Astrocyte of the cerebellum (primary cell): ENCODE data around the gene CD1B.

Experiments
- DNase-seq: peaks from one replicate; pipeline ENCODE4 v3.0.0-alpha.2; 2011; ENCODE audit warnings: low read depth
- H3K4me3 ChIP-seq: 2 replicates; pipeline ENCODE4 v1.5.1; 2011; ENCODE audit warnings: mild to moderate bottlenecking, low read depth, low read length, moderate library complexity
- in situ Hi-C: cut with HindIII; loops from 2 replicates; pipeline ENCODE4 v1.10.0; 2017; ENCODE audit warnings: low sequenced_read_pairs
- TF ChIP-seq, protein P1 (sequence below): IDR thresholded peaks from 2 replicates; pipeline ENCODE4 v1.5.1; 2012; ENCODE audit warnings: low read length, low read depth, moderate library complexity, mild to moderate bottlenecking; ENCODE audit errors: missing control alignments

CD1B gene

DNA sequence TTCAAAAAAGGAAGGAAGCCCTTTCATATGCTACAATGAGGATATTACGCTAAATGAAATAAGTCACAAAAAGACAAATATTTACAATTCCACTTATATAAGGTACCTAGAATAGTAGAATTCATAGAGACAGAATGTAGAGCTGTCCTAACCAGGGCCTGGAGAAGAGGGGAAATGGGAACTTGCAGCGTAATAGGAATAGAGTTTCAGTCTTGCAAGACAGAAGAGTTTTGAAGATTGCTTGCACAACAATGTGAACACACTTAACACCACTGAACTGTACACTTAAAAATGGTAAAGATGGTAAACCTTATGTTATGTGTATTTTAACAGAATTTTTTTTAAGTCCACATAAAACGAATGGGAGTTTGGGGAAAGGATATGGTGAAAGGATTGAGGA is 2.9 kb downstream of the CD1B start:
- in situ Hi-C loops = no loop called here
- H3K4me3 ChIP-seq = no peak overlapping the region
- TF ChIP-seq, protein P1, sequence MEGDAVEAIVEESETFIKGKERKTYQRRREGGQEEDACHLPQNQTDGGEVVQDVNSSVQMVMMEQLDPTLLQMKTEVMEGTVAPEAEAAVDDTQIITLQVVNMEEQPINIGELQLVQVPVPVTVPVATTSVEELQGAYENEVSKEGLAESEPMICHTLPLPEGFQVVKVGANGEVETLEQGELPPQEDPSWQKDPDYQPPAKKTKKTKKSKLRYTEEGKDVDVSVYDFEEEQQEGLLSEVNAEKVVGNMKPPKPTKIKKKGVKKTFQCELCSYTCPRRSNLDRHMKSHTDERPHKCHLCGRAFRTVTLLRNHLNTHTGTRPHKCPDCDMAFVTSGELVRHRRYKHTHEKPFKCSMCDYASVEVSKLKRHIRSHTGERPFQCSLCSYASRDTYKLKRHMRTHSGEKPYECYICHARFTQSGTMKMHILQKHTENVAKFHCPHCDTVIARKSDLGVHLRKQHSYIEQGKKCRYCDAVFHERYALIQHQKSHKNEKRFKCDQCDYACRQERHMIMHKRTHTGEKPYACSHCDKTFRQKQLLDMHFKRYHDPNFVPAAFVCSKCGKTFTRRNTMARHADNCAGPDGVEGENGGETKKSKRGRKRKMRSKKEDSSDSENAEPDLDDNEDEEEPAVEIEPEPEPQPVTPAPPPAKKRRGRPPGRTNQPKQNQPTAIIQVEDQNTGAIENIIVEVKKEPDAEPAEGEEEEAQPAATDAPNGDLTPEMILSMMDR = no peak
- DNase-seq = no peak

DNA sequence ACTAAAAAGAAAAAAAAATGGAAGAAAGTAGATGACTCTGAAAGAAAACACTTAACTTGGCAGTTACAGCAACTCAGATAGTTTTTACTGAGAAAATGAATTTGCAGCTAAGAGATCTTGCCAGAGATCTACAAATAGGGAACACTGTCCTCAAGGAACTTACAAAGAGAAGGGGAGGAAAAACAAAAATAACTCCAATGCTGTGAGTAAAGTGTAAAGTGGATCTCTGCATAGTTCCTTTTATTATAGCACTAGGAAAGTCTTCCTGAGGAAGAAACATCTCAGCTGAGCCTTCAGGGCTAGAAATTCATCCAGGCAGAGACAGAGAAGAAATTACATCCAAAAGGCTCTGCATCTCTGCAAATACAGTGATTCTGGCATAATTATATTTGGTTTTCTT is 3.9 kb downstream of the CD1B start:
- in situ Hi-C loops = no loop called here
- TF ChIP-seq, protein P1 = no peak
- DNase-seq = no peak

DNA sequence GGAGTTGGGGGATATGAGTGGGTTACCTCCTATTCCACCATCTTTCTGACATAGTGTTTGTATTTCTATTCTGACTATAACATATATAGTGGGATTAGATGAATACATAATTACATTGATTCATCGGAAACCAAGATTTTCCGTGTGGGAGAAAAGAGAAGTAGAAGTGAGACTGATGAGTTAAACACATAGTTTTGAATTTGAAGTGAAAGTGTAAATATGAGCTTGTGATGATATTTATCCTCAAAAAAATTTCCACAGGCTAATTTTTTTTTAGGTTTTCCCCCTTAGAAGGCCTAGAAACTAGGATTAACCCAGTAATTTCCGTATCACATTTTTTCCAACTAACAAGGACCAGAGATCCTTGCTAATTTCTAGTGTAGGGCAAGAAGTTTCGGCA is 6.9 kb downstream of the CD1B start:
- DNase-seq = no peak
- TF ChIP-seq, protein P1 = no peak
- in situ Hi-C loops = no loop called here
- H3K4me3 ChIP-seq = no peak overlapping the region

More for the DNA sequence above, 3.9 kb downstream of the CD1B start:
- no peak overlapping the region for H3K4me3 ChIP-seq

DNA sequence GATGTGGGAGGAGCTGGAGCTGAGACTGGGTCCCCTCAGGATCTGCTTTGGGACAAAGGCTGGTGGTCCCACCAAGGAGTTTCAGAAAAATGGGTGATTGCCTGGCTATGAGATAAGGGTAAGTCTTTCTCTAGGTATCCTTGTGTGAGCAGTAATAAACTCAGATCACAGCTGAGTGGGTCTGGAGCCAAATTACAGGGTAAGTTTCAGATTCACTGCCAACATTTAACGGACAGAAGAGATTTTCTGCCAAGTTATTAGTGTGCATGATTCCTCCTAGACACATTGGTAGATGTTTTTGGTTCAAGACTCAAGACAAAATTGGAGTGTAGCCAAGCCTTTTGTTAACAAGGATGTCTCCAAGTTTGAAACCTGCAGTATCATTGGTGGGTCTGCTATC is 7.5 kb downstream of the CD1B start:
- in situ Hi-C loops = no loop called here
- no peak overlapping the region for H3K4me3 ChIP-seq
- DNase-seq = no peak
- TF ChIP-seq, protein P1 = no peak

DNA sequence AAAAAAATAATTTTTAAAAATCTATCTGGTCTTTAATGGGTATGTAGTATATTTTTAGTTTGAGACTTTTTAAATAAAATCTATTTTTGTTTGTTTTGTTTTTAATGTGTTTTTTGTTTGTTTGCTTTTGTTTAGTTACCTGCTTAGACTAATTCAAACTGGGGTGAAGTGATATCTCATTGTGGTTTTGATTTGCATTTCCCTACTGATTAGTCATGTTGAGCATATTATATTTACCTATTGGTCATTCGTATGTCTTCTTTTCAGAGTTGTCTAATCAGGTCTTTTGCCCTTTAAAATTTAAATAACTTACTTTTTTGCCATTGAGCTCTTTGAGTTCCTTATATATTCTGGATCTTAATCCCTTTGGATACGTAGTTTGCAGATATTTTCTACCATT is 20.3 kb downstream of the CD1B start:
- H3K4me3 ChIP-seq = no peak overlapping the region
- TF ChIP-seq, protein P1 = no peak
- no peak for DNase-seq
- in situ Hi-C loops = no loop called here

DNA sequence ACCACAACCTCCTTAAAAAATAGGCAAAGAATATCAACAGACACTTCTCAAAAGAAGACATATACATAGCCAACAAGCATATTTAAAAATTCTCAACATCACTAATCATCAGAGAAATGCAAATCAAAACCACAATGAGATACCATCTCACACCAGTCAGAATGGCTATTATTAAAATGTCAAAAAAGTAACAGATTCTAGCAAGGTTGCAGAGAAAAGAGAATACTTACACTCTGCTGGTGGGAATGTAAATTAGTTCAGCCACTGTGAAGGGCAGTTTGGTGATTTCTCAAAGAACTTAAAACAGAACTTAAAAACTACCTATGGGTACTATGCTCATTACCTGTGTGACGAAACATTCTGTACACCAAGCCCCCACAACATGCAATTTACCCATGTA is 20.7 kb downstream of the CD1B start:
- TF ChIP-seq, protein P1 = no peak
- in situ Hi-C loops = no loop called here
- no peak for DNase-seq
- H3K4me3 ChIP-seq = no peak overlapping the region

DNA sequence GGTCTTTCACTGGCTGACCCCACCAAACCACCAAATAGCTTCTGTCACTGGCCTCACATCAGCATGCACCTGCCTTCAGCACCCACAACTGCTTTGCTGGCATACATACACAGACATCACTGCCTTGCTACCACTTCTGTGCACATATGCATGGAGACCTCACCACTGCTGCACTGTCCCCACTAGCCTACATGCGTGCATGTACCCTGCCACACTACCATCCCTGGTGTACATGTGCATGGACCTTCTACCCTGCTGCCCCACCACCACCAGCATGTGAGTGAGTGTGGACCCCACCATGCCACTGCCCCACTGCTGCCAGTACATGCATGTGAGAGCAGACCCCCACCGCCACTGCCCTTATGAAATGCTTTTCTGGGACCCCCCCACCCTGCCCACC is 35.5 kb downstream of the CD1B start:
- TF ChIP-seq, protein P1 = no peak
- DNase-seq = no peak
- in situ Hi-C loops = no loop called here
- H3K4me3 ChIP-seq = no peak overlapping the region
